ENCODE data around the gene MOV10L1.
A peak's percentile ranks its signal among the peaks of the same experiment; 100 is the strongest.

Gene MOV10L1

DNA sequence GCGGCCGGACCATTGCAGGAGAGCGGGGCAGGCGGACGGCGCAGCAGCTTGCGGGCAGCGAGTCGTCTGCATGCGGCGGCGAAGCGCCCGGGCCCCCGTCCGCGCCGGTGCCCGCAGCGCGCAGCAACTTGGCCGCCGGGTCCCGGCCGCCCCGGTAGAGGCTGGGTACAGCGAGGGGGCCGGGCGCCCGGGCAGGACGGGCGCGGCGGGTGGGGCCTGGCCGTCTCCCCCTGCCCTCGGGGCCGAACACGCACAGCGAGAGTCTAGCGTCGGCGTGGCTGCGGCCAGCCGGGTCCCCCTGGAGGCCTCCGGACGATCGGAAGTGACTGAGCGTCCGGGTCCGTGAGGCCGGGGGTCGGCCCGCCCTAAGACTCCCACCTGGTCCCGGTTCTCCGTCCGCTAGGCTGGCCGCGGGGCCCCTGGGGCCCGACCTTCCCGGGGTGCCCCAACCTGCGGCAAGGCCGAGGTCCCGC, 95.1 kb downstream of the MOV10L1 start:
- no peak for DNase-seq
- Histone ChIP-seq H3K9me3 (replicated peaks; ENCODE audit: insufficient read depth, low read length) (no peaks in the 10 kb centered on the region), H3K9me2 (replicated peaks; ENCODE audit: insufficient read depth, low read length) (no peaks in the 10 kb centered on the region), H4K20me1 (ENCODE audit: insufficient read depth, low read length) (no peaks in the 10 kb centered on the region), H3K4me1 (ENCODE audit: low read length) (peaks cover 31% of the 10 kb centered on the region), H3K4me2 (ENCODE audit: low read depth, low read length) (peak overlapping the region; percentile 100), H3K27ac (ENCODE audit: low read length) (no peak overlapping the region), H3K4me3 (ENCODE audit: low read length) (peak overlapping the region; percentile 91), H2AFZ (ENCODE audit: low read length) (peak overlapping the region; percentile 100), H3K79me2 (ENCODE audit: low read length) (peaks cover 40% of the 10 kb centered on the region), H3K9ac (ENCODE audit: low read length) (peak overlapping the region; percentile 74), H3K27me3 (replicated peaks; ENCODE audit: insufficient read depth, low read length) (peaks cover 4% of the 10 kb centered on the region; the same call in 1 of the 2 replicates), H3K36me3 (replicated peaks; ENCODE audit: insufficient read depth, low read length) (no peaks in the 10 kb centered on the region), H3F3A (ENCODE audit: insufficient read depth, low read length) (peaks cover 29% of the 10 kb centered on the region)
- TF ChIP-seq, protein P1, sequence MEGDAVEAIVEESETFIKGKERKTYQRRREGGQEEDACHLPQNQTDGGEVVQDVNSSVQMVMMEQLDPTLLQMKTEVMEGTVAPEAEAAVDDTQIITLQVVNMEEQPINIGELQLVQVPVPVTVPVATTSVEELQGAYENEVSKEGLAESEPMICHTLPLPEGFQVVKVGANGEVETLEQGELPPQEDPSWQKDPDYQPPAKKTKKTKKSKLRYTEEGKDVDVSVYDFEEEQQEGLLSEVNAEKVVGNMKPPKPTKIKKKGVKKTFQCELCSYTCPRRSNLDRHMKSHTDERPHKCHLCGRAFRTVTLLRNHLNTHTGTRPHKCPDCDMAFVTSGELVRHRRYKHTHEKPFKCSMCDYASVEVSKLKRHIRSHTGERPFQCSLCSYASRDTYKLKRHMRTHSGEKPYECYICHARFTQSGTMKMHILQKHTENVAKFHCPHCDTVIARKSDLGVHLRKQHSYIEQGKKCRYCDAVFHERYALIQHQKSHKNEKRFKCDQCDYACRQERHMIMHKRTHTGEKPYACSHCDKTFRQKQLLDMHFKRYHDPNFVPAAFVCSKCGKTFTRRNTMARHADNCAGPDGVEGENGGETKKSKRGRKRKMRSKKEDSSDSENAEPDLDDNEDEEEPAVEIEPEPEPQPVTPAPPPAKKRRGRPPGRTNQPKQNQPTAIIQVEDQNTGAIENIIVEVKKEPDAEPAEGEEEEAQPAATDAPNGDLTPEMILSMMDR (IDR thresholded peaks at IDR 0.05; ENCODE audit: low read length) = no peak
- no peak for TF ChIP-seq EZH2phosphoT487 (IDR thresholded peaks at IDR 0.05; ENCODE audit: low read length)
- TF ChIP-seq EZH2 (optimal IDR thresholded peaks at IDR 0.05; ENCODE audit: low read depth, low read length) = no peak

DNA sequence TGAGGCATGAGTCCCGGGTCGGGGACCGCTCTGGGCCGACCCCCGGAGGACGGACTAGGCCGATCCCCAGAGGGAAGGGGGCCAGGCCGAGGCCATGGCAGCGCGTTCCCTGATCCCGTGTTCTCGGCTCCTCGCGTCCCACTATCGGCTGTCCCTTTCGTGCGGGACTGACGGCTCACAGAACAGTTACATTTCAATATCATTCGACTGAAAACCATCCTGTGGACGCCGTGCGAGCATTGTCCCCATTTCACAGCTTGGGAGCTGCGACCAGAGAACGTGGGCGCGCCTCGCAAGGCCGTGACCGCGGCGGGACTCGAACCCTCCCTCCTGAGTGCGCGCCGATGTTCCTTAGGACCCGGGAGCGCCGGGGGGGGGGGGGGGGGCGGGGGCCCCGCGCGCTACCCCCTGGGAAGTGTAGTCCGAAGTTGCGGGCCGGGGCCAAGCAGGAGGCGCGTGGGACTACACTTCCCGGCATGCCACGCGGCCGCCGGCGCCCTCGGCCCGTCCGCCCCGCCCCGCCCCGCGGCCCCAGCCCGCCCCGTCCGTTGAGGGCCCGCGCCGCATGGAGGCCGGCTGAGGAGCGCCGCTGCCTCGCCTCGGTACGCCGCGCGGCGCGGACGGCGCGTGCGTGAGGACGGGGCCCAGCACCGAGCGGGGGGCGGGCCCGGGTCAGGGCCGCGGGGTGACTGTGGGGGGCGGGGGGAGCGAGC, 95.7 kb downstream of the MOV10L1 start, which contains the start of gene TRABD:
TRABD (plus strand) TSS at position 539 of the 713 bp plus-strand sequence. CDS start 7,148 bp downstream, outside the sequence.
- Histone ChIP-seq H3K79me2 (ENCODE audit: low read length) (peaks cover 40% of the 10 kb centered on the region), H3K4me3 (ENCODE audit: low read length) (peak within 1 kb of the TSS; percentile 91), H2AFZ (ENCODE audit: low read length) (peak within 1 kb of the TSS; percentile 100), H3K27me3 (replicated peaks; ENCODE audit: insufficient read depth, low read length) (peaks cover 4% of the 10 kb centered on the region; the same call in 1 of the 2 replicates), H3K9me3 (replicated peaks; ENCODE audit: insufficient read depth, low read length) (no peaks in the 10 kb centered on the region), H3K9me2 (replicated peaks; ENCODE audit: insufficient read depth, low read length) (no peaks in the 10 kb centered on the region), H3K4me1 (ENCODE audit: low read length) (peaks cover 33% of the 10 kb centered on the region), H3K27ac (ENCODE audit: low read length) (peak within 1 kb of the TSS; percentile 71), H3K9ac (ENCODE audit: low read length) (peak within 1 kb of the TSS; percentile 89), H3K36me3 (replicated peaks; ENCODE audit: insufficient read depth, low read length) (no peaks in the 10 kb centered on the region), H4K20me1 (ENCODE audit: insufficient read depth, low read length) (no peaks in the 10 kb centered on the region), H3K4me2 (ENCODE audit: low read depth, low read length) (peak within 1 kb of the TSS; percentile 100), H3F3A (ENCODE audit: insufficient read depth, low read length) (peaks cover 35% of the 10 kb centered on the region)
- DNase-seq = peak; percentile 92
- TF ChIP-seq, protein P1 (IDR thresholded peaks at IDR 0.05; ENCODE audit: low read length) = no peak
- TF ChIP-seq EZH2phosphoT487 (IDR thresholded peaks at IDR 0.05; ENCODE audit: low read length) (no peak), EZH2 (optimal IDR thresholded peaks at IDR 0.05; ENCODE audit: low read depth, low read length) (no peak)

DNA sequence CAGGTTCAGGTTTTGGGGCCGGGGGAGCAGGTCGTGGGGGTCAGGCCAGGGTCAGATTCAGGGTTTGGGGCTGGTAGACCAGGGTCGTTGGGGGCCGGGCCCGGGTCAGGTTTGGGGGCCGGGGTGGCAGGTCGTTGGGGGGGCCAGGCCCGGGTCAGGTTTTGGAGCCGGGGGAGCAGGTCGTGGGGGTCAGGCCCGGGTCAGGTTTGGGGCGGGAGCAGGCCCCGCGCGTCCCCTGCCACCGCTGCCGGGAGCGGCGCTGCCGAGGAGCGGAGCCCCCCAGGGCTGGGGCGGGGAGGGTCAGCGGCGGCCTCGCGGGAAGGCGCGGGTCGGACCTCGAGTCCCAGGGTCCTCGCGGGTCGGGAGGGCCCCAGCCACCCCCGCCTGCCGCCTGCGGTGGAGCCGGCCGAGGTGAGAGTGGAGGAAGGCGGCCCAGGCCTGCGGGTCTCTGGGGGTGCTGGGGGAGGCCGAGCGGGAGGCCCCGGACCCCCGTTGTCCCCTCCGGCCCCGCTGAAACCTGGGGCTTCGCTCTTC, 96.4 kb downstream of the MOV10L1 start:
- Histone ChIP-seq H3K36me3 (replicated peaks; ENCODE audit: insufficient read depth, low read length) (no peaks in the 10 kb centered on the region), H3K9me2 (replicated peaks; ENCODE audit: insufficient read depth, low read length) (no peaks in the 10 kb centered on the region), H3K79me2 (ENCODE audit: low read length) (peaks cover 46% of the 10 kb centered on the region), H3K27me3 (replicated peaks; ENCODE audit: insufficient read depth, low read length) (peaks cover 4% of the 10 kb centered on the region; the same call in 1 of the 2 replicates), H3K9me3 (replicated peaks; ENCODE audit: insufficient read depth, low read length) (no peaks in the 10 kb centered on the region), H3K4me2 (ENCODE audit: low read depth, low read length) (peak overlapping the region; percentile 89), H4K20me1 (ENCODE audit: insufficient read depth, low read length) (no peaks in the 10 kb centered on the region), H3K9ac (ENCODE audit: low read length) (peak overlapping the region; percentile 89), H3K4me1 (ENCODE audit: low read length) (peaks cover 38% of the 10 kb centered on the region), H2AFZ (ENCODE audit: low read length) (peak overlapping the region; percentile 9; the same call in 1 of the 2 replicates), H3F3A (ENCODE audit: insufficient read depth, low read length) (peaks cover 42% of the 10 kb centered on the region), H3K27ac (ENCODE audit: low read length) (peak overlapping the region; percentile 71), H3K4me3 (ENCODE audit: low read length) (peak overlapping the region; percentile 83)
- DNase-seq = no peak
- TF ChIP-seq, protein P1 (IDR thresholded peaks at IDR 0.05; ENCODE audit: low read length) = no peak
- no peak for TF ChIP-seq EZH2 (optimal IDR thresholded peaks at IDR 0.05; ENCODE audit: low read depth, low read length)
- no peak for TF ChIP-seq EZH2phosphoT487 (IDR thresholded peaks at IDR 0.05; ENCODE audit: low read length)

Measured in MM.1S (cell line).